Measurements from ENCODE around the gene FDX1.

The FDX1 gene

GRCh38 chr11:110430267-110431050, 711 bp downstream of the FDX1 start:
- peak; percentile 33 for TF ChIP-seq CTCF (IDR thresholded peaks at IDR 0.05)

- TF ChIP-seq CTCF (IDR thresholded peaks at IDR 0.05) = no peak
Measured at GRCh38 chr11:110431051-110431672, 1.4 kb downstream of the FDX1 start.

- TF ChIP-seq CTCF (IDR thresholded peaks at IDR 0.05) = no peak
Measured at GRCh38 chr11:110431674-110432073, 1.9 kb downstream of the FDX1 start.

GRCh38 chr11:110432713-110433392, 3.1 kb downstream of the FDX1 start:
- TF ChIP-seq CTCF (IDR thresholded peaks at IDR 0.05) = no peak

- TF ChIP-seq CTCF (IDR thresholded peaks at IDR 0.05) = peak; percentile 57
Measured at GRCh38 chr11:110433393-110434333, 3.9 kb downstream of the FDX1 start.

- TF ChIP-seq CTCF (IDR thresholded peaks at IDR 0.05) = peak; percentile 53
Measured at GRCh38 chr11:110434952-110435779, 5.4 kb downstream of the FDX1 start.
